HG02642 (cell line): ENCODE data around the gene ITGBL1.
A peak's percentile ranks its signal among the peaks of the same experiment; 100 is the strongest.

Experiments used
- ATAC-seq: cut with Tn5 transposase; IDR thresholded peaks from one replicate; pipeline ENCODE4 v1.9.1; 2021; ENCODE audit warnings: mild to moderate bottlenecking; ENCODE audit not compliant: unreplicated experiment, poor library complexity

Gene ITGBL1, protein sequence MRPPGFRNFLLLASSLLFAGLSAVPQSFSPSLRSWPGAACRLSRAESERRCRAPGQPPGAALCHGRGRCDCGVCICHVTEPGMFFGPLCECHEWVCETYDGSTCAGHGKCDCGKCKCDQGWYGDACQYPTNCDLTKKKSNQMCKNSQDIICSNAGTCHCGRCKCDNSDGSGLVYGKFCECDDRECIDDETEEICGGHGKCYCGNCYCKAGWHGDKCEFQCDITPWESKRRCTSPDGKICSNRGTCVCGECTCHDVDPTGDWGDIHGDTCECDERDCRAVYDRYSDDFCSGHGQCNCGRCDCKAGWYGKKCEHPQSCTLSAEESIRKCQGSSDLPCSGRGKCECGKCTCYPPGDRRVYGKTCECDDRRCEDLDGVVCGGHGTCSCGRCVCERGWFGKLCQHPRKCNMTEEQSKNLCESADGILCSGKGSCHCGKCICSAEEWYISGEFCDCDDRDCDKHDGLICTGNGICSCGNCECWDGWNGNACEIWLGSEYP

DNA sequence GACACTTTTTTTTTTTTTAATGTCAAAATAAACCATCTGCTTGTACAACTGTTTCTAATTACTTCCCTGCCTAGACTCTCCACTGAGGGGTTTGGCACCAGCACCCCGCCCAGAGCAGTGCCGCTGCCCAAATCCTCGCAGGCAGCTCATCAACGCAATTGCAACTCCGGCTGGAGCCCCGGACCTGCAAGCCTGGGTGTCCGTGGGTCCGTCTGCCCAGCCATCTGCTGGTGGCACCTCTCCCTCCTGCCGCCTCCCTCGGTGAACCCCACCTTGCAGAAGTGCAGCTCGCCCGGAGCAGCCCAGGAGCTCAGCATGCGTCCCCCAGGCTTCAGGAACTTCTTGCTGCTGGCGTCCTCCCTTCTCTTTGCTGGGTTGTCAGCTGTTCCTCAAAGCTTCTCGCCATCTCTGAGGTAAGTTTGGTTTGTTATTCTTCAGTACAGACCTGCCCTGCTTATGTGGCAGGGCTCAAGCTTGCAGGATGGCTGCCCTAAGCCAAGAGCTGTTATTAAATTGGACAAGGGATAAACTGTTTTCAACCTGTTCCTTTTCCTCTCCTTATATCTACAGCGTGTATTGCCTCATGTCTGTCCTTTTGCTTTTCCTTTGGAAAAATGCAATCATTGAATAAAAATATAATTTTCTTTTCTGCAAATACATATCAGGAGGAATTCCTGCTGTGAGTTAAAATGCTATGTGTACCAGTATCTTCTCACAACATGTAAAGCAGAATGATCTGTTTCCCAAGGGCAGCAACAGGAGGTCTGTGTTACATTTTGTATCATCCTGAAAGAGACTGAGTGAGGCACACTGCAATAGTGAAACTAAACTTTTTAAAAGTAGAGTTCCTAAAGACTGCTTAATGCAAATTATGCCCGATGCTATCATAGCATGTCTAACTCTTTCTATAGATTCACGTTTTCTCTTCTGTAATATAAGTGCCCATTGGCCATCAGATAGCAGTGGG is at the start of gene ITGBL1:
TSS of gene ITGBL1 (plus strand) at position 157 of the 967 bp plus-strand sequence. CDS start at position 316, 159 bp downstream.
- ATAC-seq, result peak; percentile 82

GRCh38 chr13:101406791-101407190 is 45.7 kb upstream of the ITGBL1 start:
- ATAC-seq, result no peak

- ATAC-seq, result no peak
Observed at GRCh38 chr13:101408154-101408553, 44.3 kb upstream of the ITGBL1 start.

GRCh38 chr13:101408992-101409656 is 43.4 kb upstream of the ITGBL1 start:
- ATAC-seq, result no peak

- ATAC-seq, result no peak
Observed at GRCh38 chr13:101412076-101412475, 40.4 kb upstream of the ITGBL1 start.

DNA sequence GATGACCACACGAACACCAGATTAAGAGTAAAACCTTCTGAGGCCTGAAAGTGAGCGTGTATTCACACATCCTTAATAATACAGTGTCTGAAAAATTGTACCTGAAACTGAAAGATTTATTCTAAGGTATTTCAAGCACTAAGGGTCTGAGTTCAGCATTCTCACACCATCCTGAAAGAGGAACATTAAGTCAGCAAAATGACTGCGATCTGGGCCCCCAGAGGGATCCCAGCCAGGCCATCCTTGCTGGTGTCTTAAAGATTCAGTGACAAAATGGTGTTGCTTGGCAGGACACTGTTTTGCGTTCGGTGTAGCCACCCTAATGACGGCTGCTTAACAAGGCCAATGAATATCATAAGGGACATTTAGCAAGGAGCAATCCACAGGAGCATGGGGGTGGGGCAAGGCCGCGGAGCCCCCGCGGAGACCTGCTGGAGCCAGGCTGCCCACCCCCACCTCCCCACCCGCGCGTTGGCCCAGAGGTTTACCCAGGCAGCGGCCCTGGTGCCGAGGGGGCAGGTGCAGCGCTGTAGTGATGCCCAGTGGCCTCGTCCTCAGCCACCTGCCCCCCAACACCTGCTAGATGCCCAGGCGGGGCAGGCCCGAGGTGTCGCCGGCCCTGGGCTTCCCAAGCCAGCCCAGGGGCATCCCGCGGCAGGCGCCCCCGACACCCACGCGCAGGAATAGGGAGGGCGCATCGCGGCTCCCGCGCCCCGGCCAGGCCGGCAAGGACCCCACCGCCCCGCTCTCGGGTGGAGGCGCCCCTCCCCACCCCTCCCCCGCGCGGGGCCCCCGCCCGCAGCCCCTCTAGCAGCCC is 36.9 kb upstream of the ITGBL1 start:
- no peak for ATAC-seq

DNA sequence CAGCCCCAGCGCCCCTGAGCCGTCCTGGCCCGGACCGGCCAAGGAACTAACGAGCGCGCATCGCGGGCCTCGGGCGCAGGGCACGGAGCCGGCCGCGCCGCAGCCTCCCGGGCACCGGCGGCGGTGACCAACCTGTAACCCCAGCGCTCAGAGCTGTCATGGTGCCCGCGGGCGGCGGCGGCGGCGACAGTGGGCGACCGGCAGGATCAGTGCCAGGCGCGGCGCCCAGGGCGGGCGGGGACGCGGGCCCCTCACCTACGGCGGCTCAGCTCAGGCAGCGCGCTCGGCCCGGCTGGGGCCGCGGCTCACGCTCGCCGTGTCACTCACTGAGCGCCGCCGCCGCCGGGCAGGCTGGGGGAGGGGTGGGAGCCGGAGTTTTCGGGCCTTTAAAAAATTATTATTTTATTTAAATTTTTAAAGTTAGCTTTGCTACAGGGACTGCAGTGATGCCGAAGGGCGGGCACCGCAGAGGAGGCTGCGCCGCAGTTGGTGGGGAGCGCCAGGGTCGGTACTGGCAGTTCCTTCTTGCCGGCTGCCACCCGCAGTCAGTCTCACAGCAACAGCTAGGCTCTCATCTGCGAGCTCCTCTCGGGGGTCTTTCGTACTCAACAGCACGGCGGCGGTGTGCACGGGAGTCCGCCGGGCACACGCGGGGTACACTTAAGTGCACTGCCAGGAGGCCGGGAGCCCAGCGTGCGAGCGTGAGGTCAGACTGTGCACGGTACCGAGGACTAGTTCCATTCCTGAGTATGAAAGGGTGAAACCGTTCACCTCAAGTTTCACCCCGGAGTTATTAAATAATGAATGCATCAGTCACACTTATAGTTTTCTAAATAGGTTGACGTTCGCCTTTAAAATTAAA is 36.1 kb upstream of the ITGBL1 start, which contains the start of gene NALCN:
TSS of gene NALCN (minus strand) at position 328 of the 862 bp plus-strand sequence. CDS start 17,382 bp downstream, outside the sequence.
- no peak for ATAC-seq

GRCh38 chr13:101417043-101417406 is 35.5 kb upstream of the ITGBL1 start:
- no peak for ATAC-seq

DNA sequence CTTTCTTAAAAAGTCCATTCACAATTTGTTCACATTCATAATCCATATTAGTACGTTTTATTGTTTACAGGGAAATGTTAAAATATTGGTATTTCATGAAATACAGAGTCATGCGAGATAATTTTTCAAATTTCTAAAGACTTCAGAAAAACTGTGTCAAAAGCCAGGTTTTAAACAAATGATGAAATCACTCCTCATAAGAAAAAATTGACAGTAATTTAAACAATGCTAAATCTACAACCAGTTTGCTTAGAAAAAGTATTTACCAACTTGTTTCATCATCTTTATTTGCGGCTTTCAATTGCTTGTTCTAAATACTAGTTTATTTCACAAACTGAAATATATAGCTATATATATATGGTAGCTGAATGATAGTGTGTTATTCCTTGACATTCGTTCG is 35.0 kb upstream of the ITGBL1 start:
- no peak for ATAC-seq

GRCh38 chr13:101423872-101424271 is 28.6 kb upstream of the ITGBL1 start:
- no peak for ATAC-seq

DNA sequence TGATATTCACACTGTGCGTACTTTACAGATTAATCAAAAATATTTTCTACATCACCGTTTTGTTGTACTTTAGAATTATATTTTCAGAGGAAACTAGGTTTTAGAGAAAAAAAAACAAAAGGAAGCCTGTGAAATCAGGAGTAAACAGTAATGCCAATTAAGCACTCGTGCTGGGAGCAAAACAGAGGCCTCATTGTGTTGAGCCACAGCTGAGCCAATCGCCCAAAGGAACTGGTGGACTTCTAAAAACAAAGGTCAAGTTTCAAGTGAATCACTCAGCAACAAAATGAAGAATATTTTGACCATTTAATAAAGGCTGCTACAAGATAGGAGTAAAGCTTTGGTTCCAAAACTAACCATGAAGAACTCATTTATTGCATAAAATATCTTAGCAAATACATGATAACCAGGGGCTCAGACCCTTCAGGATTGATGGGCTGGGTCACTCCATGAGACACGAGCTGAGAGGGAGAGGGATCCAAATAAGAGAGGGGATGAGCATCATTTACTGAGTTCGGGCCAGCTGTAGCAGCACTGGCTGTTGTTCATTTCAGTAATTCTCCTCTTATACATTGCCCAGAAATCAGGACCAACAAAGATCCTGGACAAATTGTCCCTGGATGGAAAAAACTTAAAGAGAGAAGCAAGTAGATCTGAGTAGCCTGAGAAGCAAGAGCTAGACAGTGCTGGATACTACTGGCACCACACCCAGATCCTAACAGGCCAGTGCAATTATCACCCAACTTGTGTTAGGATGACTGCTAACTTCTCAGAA is 27.9 kb upstream of the ITGBL1 start:
- no peak for ATAC-seq

DNA sequence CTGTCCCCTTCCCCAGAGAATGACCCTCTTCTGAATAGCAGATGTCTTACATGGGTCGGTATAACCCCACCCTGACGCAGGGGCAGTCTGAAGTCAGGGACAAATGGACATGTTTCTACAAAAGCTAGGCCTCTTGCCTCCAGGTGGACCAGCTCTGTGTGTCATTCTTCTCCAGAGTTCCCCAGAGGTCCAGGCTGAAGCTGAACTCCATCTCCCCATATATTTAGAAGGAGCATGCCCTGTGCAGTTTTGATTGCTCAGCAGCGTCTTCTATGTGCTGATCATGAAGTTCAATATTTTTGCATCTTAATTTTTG is 27.4 kb upstream of the ITGBL1 start:
- no peak for ATAC-seq

- ATAC-seq, result no peak
Observed at GRCh38 chr13:101425623-101426022, 26.9 kb upstream of the ITGBL1 start.

DNA sequence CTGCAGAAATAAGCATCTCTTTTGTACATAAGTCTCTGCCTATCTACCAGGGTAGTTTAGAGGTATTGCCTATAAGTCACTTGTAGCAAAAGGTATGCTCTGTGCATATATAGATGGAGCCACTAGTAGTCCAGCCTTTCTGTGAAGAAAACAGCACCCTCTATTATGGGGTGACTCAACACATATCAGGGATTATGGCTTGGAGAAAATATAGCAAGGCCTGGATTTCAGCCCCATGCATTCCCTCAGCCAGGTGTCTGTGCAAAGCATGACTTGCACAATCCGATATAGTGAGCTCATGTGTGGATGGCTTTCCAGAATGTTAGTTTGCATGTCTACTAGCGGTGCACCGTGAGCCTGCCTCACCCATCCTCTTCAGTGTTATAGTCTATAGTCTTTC is 22.7 kb upstream of the ITGBL1 start:
- no peak for ATAC-seq

DNA sequence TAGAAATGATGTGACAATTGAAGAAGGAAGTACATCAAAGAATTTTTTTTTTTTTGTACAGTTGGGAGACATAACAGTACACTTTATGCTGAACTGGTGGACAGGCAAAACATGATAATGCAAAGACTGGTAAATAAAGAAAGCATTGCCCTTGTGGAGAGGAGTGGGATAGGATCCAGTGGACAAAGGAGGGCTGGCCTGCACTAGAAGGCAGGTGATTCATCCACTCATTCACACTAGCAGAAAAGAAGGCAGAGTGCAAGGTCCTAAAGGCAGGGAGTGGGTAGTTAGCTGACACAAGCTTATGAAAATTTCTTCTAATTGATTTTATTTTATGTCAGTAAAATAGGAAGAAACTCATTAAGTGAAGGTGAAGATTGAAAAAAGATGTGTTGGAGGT is 18.6 kb upstream of the ITGBL1 start:
- ATAC-seq, result no peak

GRCh38 chr13:101434486-101434885 is 18.0 kb upstream of the ITGBL1 start:
- ATAC-seq, result no peak

- ATAC-seq, result no peak
Observed at GRCh38 chr13:101447852-101448251, 4.6 kb upstream of the ITGBL1 start.
